Hepatocyte (in vitro differentiated cells): ENCODE results near the gene TIAM1.

Source experiments
- EZH2phosphoT487 ChIP-seq: fragments of 200-600 bp; sonication (generic); IDR thresholded peaks from one replicate; pipeline ENCODE4 v1.6.1; 2018; ENCODE audit warnings: antibody characterized with exemption, mild to moderate bottlenecking, low read depth, moderate library complexity; ENCODE audit not compliant: unreplicated experiment, severe bottlenecking
- TF ChIP-seq, protein P1 (sequence below): fragments of 200-600 bp; sonication (generic); IDR thresholded peaks from 2 replicates; pipeline ENCODE4 v1.5.1; 2016; ENCODE audit warnings: antibody characterized with exemption, mild to moderate bottlenecking; ENCODE audit not compliant: poor library complexity

- TF ChIP-seq, protein P1, sequence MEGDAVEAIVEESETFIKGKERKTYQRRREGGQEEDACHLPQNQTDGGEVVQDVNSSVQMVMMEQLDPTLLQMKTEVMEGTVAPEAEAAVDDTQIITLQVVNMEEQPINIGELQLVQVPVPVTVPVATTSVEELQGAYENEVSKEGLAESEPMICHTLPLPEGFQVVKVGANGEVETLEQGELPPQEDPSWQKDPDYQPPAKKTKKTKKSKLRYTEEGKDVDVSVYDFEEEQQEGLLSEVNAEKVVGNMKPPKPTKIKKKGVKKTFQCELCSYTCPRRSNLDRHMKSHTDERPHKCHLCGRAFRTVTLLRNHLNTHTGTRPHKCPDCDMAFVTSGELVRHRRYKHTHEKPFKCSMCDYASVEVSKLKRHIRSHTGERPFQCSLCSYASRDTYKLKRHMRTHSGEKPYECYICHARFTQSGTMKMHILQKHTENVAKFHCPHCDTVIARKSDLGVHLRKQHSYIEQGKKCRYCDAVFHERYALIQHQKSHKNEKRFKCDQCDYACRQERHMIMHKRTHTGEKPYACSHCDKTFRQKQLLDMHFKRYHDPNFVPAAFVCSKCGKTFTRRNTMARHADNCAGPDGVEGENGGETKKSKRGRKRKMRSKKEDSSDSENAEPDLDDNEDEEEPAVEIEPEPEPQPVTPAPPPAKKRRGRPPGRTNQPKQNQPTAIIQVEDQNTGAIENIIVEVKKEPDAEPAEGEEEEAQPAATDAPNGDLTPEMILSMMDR, result no peak
- no peak for TF ChIP-seq EZH2phosphoT487
Measured at GRCh38 chr21:31222142-31222541, 121.9 kb downstream of the TIAM1 start.
